GM12872 (cell line): ENCODE data around the gene SH3PXD2B.

Experiments
- CTCF ChIP-seq: IDR thresholded peaks from 3 replicates; pipeline ENCODE4 v1.5.1; 2011; ENCODE audit warnings: low read depth, mild to moderate bottlenecking, low read length, moderate library complexity; ENCODE audit not compliant: insufficient read depth

The SH3PXD2B gene

GRCh38 chr5:172403189-172403796 lies 51.0 kb downstream of the SH3PXD2B start:
- no peak for TF ChIP-seq CTCF

- TF ChIP-seq CTCF = no peak
Observed at GRCh38 chr5:172402531-172403188, 51.7 kb downstream of the SH3PXD2B start.

- TF ChIP-seq CTCF = no peak
Observed at GRCh38 chr5:172399826-172400225, 54.5 kb downstream of the SH3PXD2B start.

GRCh38 chr5:172399336-172399735 lies 55.0 kb downstream of the SH3PXD2B start:
- TF ChIP-seq CTCF = no peak

- no peak for TF ChIP-seq CTCF
Observed at GRCh38 chr5:172396220-172396619, 58.1 kb downstream of the SH3PXD2B start.

GRCh38 chr5:172395483-172395882 lies 58.8 kb downstream of the SH3PXD2B start:
- no peak for TF ChIP-seq CTCF

GRCh38 chr5:172389578-172390112 lies 64.7 kb downstream of the SH3PXD2B start:
- TF ChIP-seq CTCF = no peak; the same call in 2 of the 3 replicates
